ENCODE measurements around the gene ANK3. TPM values are rescaled to one million over a fixed set of nuclear protein-coding genes. Genes with fewer than 3 reads are reported as not detected.

ANK3 gene
- total RNA-seq, result 552 TPM

DNA sequence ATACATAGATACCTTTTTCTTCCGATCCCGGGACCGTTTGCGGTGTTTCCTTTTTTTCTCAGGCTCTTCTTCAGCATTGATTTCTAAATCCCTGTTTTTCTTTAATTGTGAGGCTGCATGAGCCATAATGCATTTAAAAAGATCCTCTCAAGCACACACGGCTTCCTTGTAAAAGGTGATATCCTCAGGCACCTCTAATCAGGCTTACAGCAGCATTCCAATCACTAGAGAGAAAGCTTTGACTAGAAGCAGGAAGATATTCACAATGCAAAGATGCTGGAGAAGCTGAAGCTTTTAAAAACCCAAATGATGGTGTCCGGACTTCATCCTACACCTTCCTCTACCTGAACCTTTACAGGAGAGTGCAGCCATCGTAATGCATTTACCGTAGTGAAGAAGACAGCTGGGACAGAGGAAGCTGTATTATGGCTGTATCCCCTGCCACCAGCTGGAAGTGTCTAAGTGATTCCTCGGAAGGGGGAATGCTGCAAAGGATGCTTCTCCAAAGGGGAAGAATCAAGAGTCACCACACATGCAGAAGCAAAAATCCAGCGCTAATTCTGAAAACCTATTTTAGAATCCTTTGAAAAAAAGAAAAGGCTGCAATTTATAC is at the start of gene ANK3:
ANK3 (minus strand) TSS at position 463 of the 613 bp plus-strand sequence; CDS start at position 126, 337 bp downstream.

Small RNA genes within 50 kb of the gene (small RNA-seq; reads per million reads assigned to genes)
- gene RF00019 (ENCODE audit: low replicate concordance), result not detected

Data from parietal lobe (tissue), 2 donors.